Chondrocyte (in vitro differentiated cells): ENCODE measurements around the gene NRXN2. TPM values are rescaled to one million over a fixed set of nuclear protein-coding genes. Genes with fewer than 3 reads are reported as not detected.

Experiments
- DNase-seq: peaks from one replicate; pipeline ENCODE4 v3.0.0; 2021; ENCODE audit warnings: mixed read lengths, low spot score
- H3K27ac Mint-ChIP-seq: one replicate; pipeline ENCODE4 v1.8.0; 2021; ENCODE audit warnings: mild to moderate bottlenecking, moderate library complexity, mixed read lengths; ENCODE audit not compliant: unreplicated experiment
- H3K27me3 Mint-ChIP-seq: 2 replicates; pipeline ENCODE4 v1.8.0; 2021; ENCODE audit warnings: low read depth, mixed read lengths
- H3K36me3 Mint-ChIP-seq: 2 replicates; pipeline ENCODE4 v1.8.0; 2021; ENCODE audit warnings: low read depth, mixed read lengths
- H3K4me1 Mint-ChIP-seq: 2 replicates; pipeline ENCODE4 v1.8.0; 2021; ENCODE audit warnings: low read depth, mild to moderate bottlenecking, mixed read lengths
- H3K4me3 Mint-ChIP-seq: one replicate; pipeline ENCODE4 v1.8.0; 2021; ENCODE audit warnings: mild to moderate bottlenecking, moderate library complexity, mixed read lengths; ENCODE audit not compliant: unreplicated experiment
- H3K9me3 Mint-ChIP-seq: 2 replicates; pipeline ENCODE4 v1.8.0; 2021; ENCODE audit warnings: low read depth, mixed read lengths
- CTCF ChIP-seq: fragments of 200-600 bp; sonication (generic); IDR thresholded peaks from 2 replicates; pipeline ENCODE4 v1.5.0; 2021; ENCODE audit warnings: antibody characterized with exemption, mild to moderate bottlenecking, moderate library complexity
- total RNA-seq: library from RNA; stranded (reverse); gene quantifications from 3 replicates; pipeline ENCODE4 v1.2.1, GENCODE V29; 2021

Gene NRXN2
- total RNA-seq, 1 donor from 2014 or later: 1.8 TPM

DNA sequence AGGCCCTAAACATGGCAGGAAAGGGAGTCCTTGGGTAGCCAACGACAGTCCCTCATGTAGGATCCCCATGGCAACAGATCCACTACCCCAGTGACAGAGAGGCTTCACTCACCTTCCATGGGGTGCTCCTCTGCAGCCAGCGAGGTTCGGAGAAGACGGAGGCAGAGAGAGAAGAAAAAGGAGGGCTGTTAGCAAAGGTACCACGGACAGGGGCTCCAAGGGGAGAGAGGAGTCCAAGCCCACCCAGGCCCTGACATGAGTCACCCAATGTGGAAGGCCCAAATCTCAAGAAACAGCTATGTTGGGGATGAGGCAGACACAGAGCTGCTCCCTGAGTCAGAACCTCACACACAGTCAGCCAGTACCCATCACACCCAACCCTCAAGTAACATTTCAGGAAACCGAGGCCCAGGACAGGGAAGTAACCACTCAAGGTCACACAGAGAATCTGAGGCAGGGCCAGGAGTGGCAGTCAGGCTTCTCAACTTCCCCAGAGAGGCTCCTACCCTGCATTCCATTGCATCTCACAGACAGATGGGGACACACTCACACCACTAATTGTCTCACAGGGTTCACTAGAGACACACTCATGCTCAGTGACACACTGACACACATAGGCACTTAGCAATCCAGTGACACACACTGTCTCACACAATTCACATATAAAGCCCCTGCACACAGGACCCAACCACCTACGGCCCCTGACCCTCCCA is 25.2 kb downstream of the NRXN2 start:
- DNase-seq: peak; percentile 43
- Mint-ChIP-seq H3K27me3 (peaks cover 58% of the 10 kb centered on the region), H3K9me3 (no peaks in the 10 kb centered on the region)

GRCh38 chr11:64696045-64696444 is 27.0 kb downstream of the NRXN2 start:
- no peak for TF ChIP-seq CTCF
- Mint-ChIP-seq H3K36me3 (no peaks in the 10 kb centered on the region), H3K27ac (no peak overlapping the region), H3K9me3 (no peaks in the 10 kb centered on the region), H3K4me1 (no peaks in the 10 kb centered on the region), H3K4me3 (no peak overlapping the region), H3K27me3 (peaks cover 66% of the 10 kb centered on the region)
- no peak for DNase-seq

More for the DNA sequence above, 25.2 kb downstream of the NRXN2 start:
- Mint-ChIP-seq H3K36me3 (no peaks in the 10 kb centered on the region), H3K4me3 (no peak overlapping the region), H3K4me1 (no peaks in the 10 kb centered on the region), H3K27ac (no peak overlapping the region)
- TF ChIP-seq CTCF: no peak

DNA sequence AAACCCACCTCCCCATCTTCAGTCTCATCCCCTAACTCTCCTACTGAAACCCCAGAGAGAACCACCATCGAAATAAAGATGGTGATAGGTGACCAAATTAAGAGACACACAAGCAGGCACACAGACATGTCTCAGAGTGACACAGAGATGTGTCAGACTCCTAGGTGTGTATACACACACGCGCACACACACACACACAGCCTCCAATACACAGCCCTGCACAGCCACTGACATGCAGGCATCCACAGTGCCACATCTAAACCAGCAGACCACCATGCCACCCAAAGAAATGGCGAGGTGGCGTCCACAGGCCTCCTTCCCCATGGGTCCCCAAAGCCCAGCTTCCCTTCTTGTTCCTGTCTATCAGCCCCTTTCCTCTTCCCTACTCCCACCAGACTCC is 27.4 kb downstream of the NRXN2 start:
- H3K4me1 Mint-ChIP-seq: no peaks in the 10 kb centered on the region
- H3K27ac Mint-ChIP-seq: no peak overlapping the region
- H3K36me3 Mint-ChIP-seq: no peaks in the 10 kb centered on the region
- no peak for TF ChIP-seq CTCF
- H3K9me3 Mint-ChIP-seq: no peaks in the 10 kb centered on the region
- peaks cover 64% of the 10 kb centered on the region for H3K27me3 Mint-ChIP-seq
- DNase-seq: no peak
- H3K4me3 Mint-ChIP-seq: no peak overlapping the region

DNA sequence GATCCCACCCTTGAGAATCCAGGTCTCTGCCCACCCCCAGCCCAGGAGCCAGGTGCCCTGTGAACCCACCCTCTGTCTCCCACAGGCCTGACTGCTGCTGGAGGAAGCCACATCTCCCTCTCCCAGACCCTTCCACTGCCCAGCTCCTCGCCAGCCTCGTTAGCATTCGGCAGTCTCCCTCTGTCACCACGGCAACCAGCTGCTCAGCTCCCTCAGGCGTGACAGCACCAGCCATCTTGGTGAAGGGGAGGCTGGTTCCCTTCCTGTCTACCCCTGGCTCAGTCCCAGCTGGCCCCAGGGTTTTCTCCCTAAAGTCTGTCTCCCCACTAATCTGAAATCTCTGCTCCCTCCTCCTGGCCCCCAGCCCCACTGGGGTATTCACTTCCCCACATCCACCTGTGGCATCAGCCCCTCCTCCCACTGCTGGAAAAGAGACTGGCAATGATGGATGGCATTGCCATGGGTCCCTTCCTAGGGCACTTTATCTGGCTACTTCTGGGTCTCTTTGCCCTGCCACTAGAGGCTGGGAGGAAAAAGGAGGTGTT is 28.1 kb downstream of the NRXN2 start:
- H3K27ac Mint-ChIP-seq: no peak overlapping the region
- no peak for TF ChIP-seq CTCF
- H3K4me3 Mint-ChIP-seq: no peak overlapping the region
- DNase-seq: no peak
- no peaks in the 10 kb centered on the region for H3K4me1 Mint-ChIP-seq
- no peaks in the 10 kb centered on the region for H3K9me3 Mint-ChIP-seq
- no peaks in the 10 kb centered on the region for H3K36me3 Mint-ChIP-seq
- H3K27me3 Mint-ChIP-seq: peaks cover 57% of the 10 kb centered on the region

- no peak overlapping the region for H3K27ac Mint-ChIP-seq
- peaks cover 56% of the 10 kb centered on the region for H3K27me3 Mint-ChIP-seq
- no peaks in the 10 kb centered on the region for H3K9me3 Mint-ChIP-seq
- DNase-seq: no peak
- no peaks in the 10 kb centered on the region for H3K4me1 Mint-ChIP-seq
- no peak overlapping the region for H3K4me3 Mint-ChIP-seq
- H3K36me3 Mint-ChIP-seq: no peaks in the 10 kb centered on the region
- TF ChIP-seq CTCF: no peak
These were observed 28.8 kb downstream of the NRXN2 start for GRCh38 chr11:64694026-64694755.
